Posterior vena cava (tissue), 2 donors: ENCODE results near the gene CACNA2D3. TPM values are rescaled to one million over a fixed set of nuclear protein-coding genes. Genes with fewer than 3 reads are reported as not detected.
"Not testable (repeated sequence)": the region's sequence is repeated elsewhere in the genome, so short reads cannot be mapped to it uniquely, and the experiment has no call there.

ENCODE experiments used
- DNase-seq: peaks from one replicate; pipeline ENCODE4 v3.0.0-alpha.2; 2020; ENCODE audit warnings: low spot score
- intact Hi-C, 2 donors: fragments of 100-400 bp; cut with DNase I; formaldehyde crosslinking; loops; one replicate each; pipeline versions ENCODE4 v1.14.1 to v1.14.2; 2022 to 2023
- total RNA-seq, 2 donors: library from RNA; stranded (reverse); fragmentation: NEBNext Ultra II Directional; extraction: Animal tissue kit (Norgen Biotek cat#: 25700); gene quantifications; one replicate each; pipeline ENCODE4 v1.2.1, GENCODE V29; 2021
- donor health status: DM: yes; HTN: yes; CAD: no.
- donor health status: DM: yes; HTN: yes; CAD: no.

Gene CACNA2D3
- total RNA-seq, 2 donors from 2014 or later, result 2.0 to 4.0 TPM

GRCh38 chr3:55111906-55112305 is 989.6 kb downstream of the CACNA2D3 start:
- intact Hi-C loops, DNase-seq: not testable (repeated sequence)

GRCh38 chr3:55118451-55118850 is 996.1 kb downstream of the CACNA2D3 start:
- DNase-seq, result no peak
- intact Hi-C loops, result no loop called here

DNA sequence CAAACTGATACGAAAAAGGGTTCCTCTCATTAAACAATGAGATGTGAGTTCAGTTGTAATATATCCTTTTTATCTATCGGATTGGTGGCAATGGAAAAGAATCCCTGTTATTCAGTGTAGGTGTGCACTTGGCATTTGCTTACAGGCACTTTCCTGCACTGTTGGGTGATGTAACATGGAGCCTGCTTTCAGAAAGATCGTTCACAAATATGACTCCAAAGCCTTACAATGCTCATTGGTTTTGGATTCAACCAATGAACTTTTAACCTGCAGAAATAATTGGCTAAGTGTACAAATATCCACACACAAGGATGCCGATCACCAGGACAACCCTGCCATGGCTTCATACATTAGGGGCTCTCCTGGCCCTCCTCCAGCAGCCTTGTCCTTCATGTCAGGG is 996.9 kb downstream of the CACNA2D3 start:
- intact Hi-C loops, result no loop called here
- DNase-seq, result no peak

DNA sequence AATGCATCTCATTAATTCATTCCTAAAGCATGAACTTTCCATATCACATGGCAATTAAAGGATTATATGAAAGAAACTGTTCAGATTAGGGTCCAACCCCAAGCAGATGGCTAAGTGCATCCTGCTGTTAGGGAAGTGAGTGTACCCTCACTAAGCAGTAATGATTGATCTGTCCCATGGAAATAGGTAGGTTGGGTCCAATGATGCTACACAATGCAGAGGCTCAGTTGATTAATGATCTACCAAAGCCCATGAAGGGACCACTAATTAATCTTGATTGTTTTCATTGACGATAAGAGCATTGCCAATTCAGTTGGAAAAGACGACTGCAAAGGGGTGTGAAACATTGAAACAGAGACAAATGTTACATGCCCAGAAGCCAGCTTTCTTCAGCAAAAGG is 1000.0 kb downstream of the CACNA2D3 start:
- intact Hi-C loops, result no loop called here
- DNase-seq, result no peak

Other genes starting within 250 kb of the CACNA2D3 start
- 10 to 100 TPM; 20.9 to 22.0 TPM for gene ACTR8, start 240.4 kb upstream of the CACNA2D3 start, total RNA-seq
- 10 to 100 TPM; 45.0 to 46.8 TPM for gene SELENOK, start 230.7 kb upstream of the CACNA2D3 start, total RNA-seq